Neural crest cell (in vitro differentiated cells): ENCODE data around the gene MFAP4. TPM values are rescaled to one million over a fixed set of nuclear protein-coding genes. Genes with fewer than 3 reads are reported as not detected.

Experiments used
- DNase-seq: peaks from one replicate; pipeline ENCODE4 v3.0.0; 2021; ENCODE audit warnings: low read depth, mixed read lengths, low spot score
- H3K27ac Mint-ChIP-seq: one replicate; pipeline ENCODE4 v1.8.0; 2021; ENCODE audit warnings: mild to moderate bottlenecking, mixed read lengths; ENCODE audit not compliant: unreplicated experiment
- H3K27me3 Mint-ChIP-seq: 2 replicates; pipeline ENCODE4 v1.8.0; 2021; ENCODE audit warnings: low read depth, mild to moderate bottlenecking, mixed read lengths
- H3K36me3 Mint-ChIP-seq: 2 replicates; pipeline ENCODE4 v1.8.0; 2021; ENCODE audit warnings: low read depth, mild to moderate bottlenecking, mixed read lengths
- H3K4me1 Mint-ChIP-seq: 2 replicates; pipeline ENCODE4 v1.8.0; 2021; ENCODE audit warnings: mixed read lengths
- H3K4me3 Mint-ChIP-seq: one replicate; pipeline ENCODE4 v1.8.0; 2021; ENCODE audit warnings: mild to moderate bottlenecking, mixed read lengths
- H3K9me3 Mint-ChIP-seq: 2 replicates; pipeline ENCODE4 v1.8.0; 2021; ENCODE audit warnings: mixed read lengths
- total RNA-seq: library from RNA; stranded (reverse); gene quantifications from 2 replicates; pipeline ENCODE4 v1.2.1, GENCODE V29; 2021
- TF ChIP-seq, protein P1 (sequence below): fragments of 200-600 bp; sonication (generic); conservative IDR thresholded peaks from 2 replicates; pipeline ENCODE4 v1.5.0; 2021; ENCODE audit warnings: antibody characterized with exemption, mild to moderate bottlenecking

MFAP4 gene
- total RNA-seq, 1 donor from 2014 or later: 0.26 TPM

DNA sequence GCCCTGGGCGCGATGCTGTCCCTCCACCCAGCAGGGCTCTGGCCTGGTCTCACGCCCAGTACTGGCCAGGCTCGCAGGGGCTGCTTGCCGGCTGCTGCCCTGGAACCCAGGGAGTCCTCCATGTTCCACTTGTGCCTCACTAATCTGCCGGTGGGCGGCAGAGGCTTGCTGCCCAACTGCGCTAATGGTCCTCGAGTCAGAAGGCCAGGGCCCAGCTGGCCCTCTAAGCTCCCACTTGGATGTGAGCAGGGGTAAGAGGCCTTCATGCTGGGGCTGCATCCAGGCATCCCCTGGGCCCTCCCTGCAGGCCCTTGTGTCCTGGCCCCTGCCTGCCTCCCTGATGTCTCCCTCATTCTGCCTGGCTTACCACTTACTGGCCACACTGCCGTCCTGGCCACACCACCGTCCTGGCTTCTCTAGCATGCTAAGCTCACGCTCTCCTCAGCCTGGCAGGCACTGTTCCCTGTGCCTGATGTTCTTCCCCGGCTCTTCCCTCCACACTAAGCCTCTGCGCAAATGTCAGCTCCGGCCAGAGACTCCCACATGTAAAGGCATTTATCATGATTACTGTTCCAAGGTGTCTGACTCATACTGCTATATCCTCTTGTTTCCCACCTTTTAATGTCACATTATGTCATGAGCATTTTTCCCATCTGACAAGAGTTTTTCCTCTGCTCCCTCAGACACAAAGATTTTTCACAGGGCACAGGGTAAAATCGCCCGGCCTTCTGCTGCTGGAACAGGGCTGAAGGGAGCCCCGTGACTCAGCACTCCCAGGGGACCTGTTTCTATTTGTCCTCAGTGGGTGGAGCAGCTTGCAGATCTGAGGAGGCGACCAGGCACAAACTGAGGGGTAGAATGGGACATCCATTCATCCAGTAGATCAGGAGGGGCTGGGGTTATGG lies 40.4 kb downstream of the MFAP4 start:
- TF ChIP-seq, protein P1, sequence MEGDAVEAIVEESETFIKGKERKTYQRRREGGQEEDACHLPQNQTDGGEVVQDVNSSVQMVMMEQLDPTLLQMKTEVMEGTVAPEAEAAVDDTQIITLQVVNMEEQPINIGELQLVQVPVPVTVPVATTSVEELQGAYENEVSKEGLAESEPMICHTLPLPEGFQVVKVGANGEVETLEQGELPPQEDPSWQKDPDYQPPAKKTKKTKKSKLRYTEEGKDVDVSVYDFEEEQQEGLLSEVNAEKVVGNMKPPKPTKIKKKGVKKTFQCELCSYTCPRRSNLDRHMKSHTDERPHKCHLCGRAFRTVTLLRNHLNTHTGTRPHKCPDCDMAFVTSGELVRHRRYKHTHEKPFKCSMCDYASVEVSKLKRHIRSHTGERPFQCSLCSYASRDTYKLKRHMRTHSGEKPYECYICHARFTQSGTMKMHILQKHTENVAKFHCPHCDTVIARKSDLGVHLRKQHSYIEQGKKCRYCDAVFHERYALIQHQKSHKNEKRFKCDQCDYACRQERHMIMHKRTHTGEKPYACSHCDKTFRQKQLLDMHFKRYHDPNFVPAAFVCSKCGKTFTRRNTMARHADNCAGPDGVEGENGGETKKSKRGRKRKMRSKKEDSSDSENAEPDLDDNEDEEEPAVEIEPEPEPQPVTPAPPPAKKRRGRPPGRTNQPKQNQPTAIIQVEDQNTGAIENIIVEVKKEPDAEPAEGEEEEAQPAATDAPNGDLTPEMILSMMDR: no peak

DNA sequence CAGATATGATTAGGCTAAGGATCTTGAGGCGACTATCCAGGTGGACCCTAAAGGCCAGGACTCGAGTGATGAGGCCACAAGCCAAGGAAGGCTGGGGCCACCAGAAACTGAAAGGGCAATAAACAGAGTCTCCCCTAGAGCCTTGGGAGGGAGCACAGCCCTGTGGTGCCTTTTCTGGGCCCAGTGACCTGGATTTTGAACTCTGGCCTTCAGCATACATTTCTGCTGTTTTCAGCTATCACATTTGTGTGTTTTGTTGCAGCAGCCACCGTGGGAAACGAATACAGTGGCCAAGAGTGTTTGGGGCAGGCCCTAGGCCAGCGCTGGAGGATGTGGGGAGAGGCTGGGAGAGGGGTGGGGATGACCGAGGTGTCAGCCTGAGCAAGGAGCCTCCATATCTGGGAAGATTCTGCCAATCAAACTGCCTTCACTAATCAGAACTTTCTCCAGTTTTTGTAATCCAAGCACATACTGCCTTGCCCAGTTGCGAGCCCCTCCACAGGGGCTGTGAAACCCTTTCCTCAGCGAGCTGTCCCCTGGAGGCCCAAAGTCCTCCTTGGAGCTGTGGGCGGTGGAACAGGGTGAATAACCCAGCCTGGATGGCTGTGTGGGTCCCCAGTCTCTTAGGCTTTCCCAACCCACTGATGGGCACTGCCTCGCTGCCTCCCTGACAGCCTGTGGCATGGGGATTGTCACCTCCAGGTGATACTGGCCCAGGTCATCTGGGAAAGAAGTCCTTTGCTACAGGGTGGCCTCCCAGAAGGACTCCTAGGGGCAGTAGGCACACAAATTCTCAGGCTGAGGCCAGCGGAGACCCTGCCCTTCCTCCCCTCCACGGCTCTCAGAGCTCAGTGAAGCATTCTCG lies 41.3 kb downstream of the MFAP4 start:
- Mint-ChIP-seq H3K27ac (no peak overlapping the region), H3K4me3 (peak overlapping the region; percentile 15), H3K9me3 (no peaks in the 10 kb centered on the region), H3K4me1 (peaks cover 24% of the 10 kb centered on the region), H3K36me3 (no peaks in the 10 kb centered on the region), H3K27me3 (peaks cover 3% of the 10 kb centered on the region)
- no peak for DNase-seq
- TF ChIP-seq, protein P1: no peak

More for the DNA sequence above, 40.4 kb downstream of the MFAP4 start:
- H3K4me3 Mint-ChIP-seq: peak overlapping the region; percentile 21
- peaks cover 3% of the 10 kb centered on the region for H3K27me3 Mint-ChIP-seq
- no peaks in the 10 kb centered on the region for H3K36me3 Mint-ChIP-seq
- peaks cover 15% of the 10 kb centered on the region for H3K4me1 Mint-ChIP-seq
- H3K9me3 Mint-ChIP-seq: no peaks in the 10 kb centered on the region
- no peak for DNase-seq
- H3K27ac Mint-ChIP-seq: peak overlapping the region; percentile 64

DNA sequence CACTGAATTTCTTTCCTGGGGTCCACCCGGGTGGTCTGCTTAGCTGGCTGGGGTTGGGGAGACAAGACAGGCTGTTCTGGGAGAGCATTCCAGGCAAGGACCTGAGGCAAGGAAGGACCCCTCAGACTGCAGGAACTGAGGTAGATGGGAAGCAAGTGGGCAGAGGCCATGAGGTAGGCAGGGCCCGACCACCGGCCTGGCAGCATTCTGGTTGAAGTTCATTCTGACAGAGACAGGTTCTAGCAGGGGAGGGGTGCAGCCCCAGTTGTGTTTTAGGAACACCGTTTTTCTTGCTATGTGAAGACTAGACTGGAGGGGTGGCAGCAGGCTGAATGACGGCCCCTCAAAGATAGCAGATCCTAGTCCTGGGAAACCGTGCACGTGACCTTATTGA lies 41.9 kb downstream of the MFAP4 start:
- Mint-ChIP-seq H3K27ac (peak overlapping the region; percentile 27), H3K4me3 (peak overlapping the region; percentile 15), H3K9me3 (no peaks in the 10 kb centered on the region), H3K27me3 (peaks cover 3% of the 10 kb centered on the region), H3K36me3 (no peaks in the 10 kb centered on the region), H3K4me1 (peaks cover 25% of the 10 kb centered on the region)
- DNase-seq: no peak
- TF ChIP-seq, protein P1: no peak

DNA sequence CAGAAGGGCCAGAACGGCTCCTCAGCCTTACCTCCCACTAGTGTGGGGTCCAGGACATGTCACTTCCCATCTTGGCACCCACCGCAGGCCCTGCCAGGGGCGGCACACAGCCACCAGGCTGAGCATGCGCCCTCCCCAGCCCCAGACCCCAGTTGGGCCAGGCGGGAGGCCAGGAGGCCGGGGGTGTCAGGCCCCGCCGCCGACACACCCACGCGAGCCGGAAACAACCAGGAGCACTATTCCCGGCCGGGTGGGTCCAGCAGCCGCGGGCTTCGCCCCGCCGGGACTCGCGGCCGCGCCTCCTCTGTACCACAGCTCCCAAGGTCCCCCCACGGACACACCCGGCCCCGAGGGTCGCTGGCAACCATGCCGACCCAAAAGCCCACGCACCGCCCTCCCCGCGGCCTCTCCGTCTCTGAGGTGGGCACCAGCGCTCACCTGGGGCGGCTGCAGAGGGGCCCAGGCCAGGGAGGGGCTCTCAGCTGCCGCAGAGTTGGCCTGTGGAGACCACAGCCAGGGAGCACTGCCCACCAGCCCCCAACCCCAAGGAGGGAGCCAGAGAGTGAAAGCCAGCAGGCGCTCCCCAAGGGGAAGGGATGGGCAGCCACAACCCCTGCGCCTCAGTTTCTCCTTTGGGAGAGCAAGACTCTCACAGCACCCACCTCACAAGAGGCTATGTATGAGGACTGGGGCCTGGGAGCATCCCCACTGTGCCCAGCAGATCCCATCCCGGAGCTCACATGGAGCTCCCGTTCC lies 42.5 kb downstream of the MFAP4 start:
- Mint-ChIP-seq H3K27me3 (peaks cover 3% of the 10 kb centered on the region), H3K9me3 (no peaks in the 10 kb centered on the region), H3K4me1 (peaks cover 26% of the 10 kb centered on the region), H3K4me3 (no peak overlapping the region), H3K27ac (no peak overlapping the region), H3K36me3 (no peaks in the 10 kb centered on the region)
- DNase-seq: no peak
- TF ChIP-seq, protein P1: no peak

DNA sequence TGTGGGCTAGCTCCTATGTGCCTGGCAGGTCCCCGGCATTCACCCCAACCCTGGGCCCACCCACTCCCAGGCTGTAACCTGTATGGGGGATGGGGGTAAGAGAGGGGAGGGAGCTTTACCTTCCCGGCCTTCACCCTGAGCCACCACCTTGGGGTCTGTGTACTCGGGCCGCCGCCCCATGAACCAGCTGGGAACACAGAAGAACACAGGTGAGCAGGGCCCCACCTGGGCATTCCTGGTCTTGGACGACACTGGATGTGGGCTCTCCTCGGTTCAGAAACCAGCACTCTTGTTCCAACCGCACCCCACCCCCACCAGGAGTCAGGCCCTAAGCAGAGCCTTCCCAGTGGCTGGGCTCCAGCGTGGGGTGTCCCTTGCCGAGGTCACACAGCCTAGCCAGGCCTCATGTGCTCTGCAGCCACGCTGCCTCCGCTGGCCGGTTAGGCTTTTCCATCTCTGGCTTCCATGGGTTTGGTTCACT lies 43.3 kb downstream of the MFAP4 start:
- H3K27ac Mint-ChIP-seq: no peak overlapping the region
- H3K36me3 Mint-ChIP-seq: no peaks in the 10 kb centered on the region
- DNase-seq: no peak
- no peak overlapping the region for H3K4me3 Mint-ChIP-seq
- TF ChIP-seq, protein P1: no peak
- no peaks in the 10 kb centered on the region for H3K9me3 Mint-ChIP-seq
- peaks cover 33% of the 10 kb centered on the region for H3K4me1 Mint-ChIP-seq
- H3K27me3 Mint-ChIP-seq: peaks cover 3% of the 10 kb centered on the region
